Duodenal mucosa (tissue), 2 donors: Measurements from ENCODE around the gene INKA2.

Experiments
- H3K27ac ChIP-seq: one replicate; pipeline ENCODE4 v1.7.0; 2013; ENCODE audit warnings: low read depth, low read length
- H3K27me3 ChIP-seq, 2 donors: one replicate each; pipeline ENCODE4 v1.7.0; 2013; ENCODE audit warnings: low read length in 2 of 2, control low read depth in 1 of 2; ENCODE audit not compliant: insufficient read depth in 2 of 2, control insufficient read depth in 1 of 2
- H3K36me3 ChIP-seq, 2 donors: one replicate each; pipeline ENCODE4 v1.7.0; 2013; ENCODE audit warnings: low read length in 2 of 2, control low read depth in 1 of 2; ENCODE audit not compliant: insufficient read depth in 2 of 2, control insufficient read depth in 1 of 2
- H3K4me1 ChIP-seq, 2 donors: one replicate each; pipeline ENCODE4 v1.7.0; 2013; ENCODE audit warnings: low read length in 2 of 2, control low read depth in 1 of 2; ENCODE audit not compliant: insufficient read depth in 2 of 2, control insufficient read depth in 1 of 2
- H3K4me3 ChIP-seq, 2 donors: one replicate each; pipeline ENCODE4 v1.7.0; 2013; ENCODE audit warnings: low read length in 2 of 2, low read depth in 1 of 2
- H3K9ac ChIP-seq, 2 donors: one replicate each; pipeline ENCODE4 v1.7.0; 2013; ENCODE audit warnings: low read length in 2 of 2, low read depth in 1 of 2
- H3K9me3 ChIP-seq, 2 donors: one replicate each; pipeline ENCODE4 v1.7.0; 2013; ENCODE audit warnings: low read length in 2 of 2, control low read depth in 1 of 2; ENCODE audit not compliant: control insufficient read depth in 1 of 2

INKA2 gene

DNA sequence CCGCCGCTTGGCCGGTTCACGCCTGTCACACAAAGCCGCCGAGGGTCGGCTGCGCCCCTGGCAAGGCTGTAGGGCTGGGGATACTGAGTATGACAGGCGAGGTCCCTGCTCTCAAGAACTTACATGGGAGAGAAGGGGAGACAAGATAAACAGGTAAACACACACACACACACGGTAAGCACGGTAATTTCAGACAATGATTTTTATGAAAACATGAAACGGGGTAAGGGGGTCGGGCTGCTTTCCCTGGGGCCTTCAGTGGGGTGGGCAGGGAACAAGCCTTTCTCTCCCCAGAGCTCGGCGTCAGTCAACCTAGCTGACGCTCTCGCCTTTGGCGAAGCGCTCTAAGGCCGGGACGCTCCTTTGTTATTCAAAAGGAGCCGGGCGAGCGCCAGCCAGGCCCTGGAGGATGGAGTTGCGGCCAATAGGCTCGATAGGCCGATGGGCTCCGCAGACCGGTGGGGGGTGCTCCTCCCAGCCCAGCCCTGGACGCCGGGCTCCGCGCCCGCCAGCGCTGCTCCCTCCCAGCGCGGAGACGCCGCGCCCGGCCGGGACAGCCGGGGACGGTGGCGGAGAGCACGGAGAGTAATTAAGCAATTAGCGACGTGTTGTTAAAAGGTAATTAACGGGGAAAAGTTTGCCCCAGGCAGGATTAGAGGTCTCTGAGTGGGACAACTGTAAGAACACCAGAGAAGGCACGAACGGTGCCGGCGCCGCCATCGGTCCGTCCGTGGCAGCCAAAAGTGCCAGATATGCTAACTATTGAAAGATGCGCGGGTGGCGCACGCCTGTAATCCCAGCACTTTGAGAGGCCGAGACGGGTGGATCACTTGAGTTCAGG lies 950 bp upstream of the INKA2 start:
- H3K9me3 ChIP-seq = no peaks in the 10 kb centered on the region
- peaks cover 24 to 26% of the 10 kb centered on the region in 2 donors for H3K4me1 ChIP-seq
- peak overlapping the region; percentile 84 for H3K27ac ChIP-seq
- H3K27me3 ChIP-seq = peaks cover 4 to 22% of the 10 kb centered on the region in 2 donors
- H3K9ac ChIP-seq = peak overlapping the region; percentile 44 to 70
- no peaks in the 10 kb centered on the region for H3K36me3 ChIP-seq
- peak overlapping the region; percentile 81 to 84 for H3K4me3 ChIP-seq

- peak overlapping the region; percentile 84 for H3K27ac ChIP-seq
- H3K4me3 ChIP-seq = peak overlapping the region; percentile 81 to 84
- H3K36me3 ChIP-seq = no peaks in the 10 kb centered on the region
- H3K9ac ChIP-seq = peak overlapping the region; percentile 65 to 69
- peaks cover 4 to 19% of the 10 kb centered on the region in 2 donors for H3K27me3 ChIP-seq
- no peaks in the 10 kb centered on the region for H3K9me3 ChIP-seq
- H3K4me1 ChIP-seq = peaks cover 35 to 37% of the 10 kb centered on the region in 2 donors
These were observed 580 bp downstream of the INKA2 start for GRCh38 chr1:111738436-111739193.

DNA sequence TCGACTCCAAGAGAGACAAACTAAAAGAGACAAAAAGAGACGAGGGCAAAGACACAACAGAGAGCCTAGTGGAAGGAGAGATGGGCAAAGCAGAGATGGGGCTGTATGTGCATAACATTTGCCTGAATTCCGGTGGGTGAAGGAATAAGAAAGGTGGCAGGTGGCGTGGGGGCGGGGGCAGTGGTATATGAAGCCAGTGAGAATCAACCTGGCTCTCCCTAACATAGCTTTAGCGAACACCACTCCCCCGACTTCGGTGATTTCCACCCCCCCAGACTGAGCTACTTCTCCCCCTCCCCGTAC lies 1.1 kb downstream of the INKA2 start:
- Histone ChIP-seq H3K9me3 (no peaks in the 10 kb centered on the region), H3K27ac (no peak overlapping the region), H3K36me3 (no peaks in the 10 kb centered on the region), H3K4me3 (peak overlapping the region; percentile 81 to 84), H3K9ac (peak overlapping the region; percentile 65 to 69), H3K27me3 (peaks cover 4 to 13% of the 10 kb centered on the region in 2 donors), H3K4me1 (peaks cover 39 to 42% of the 10 kb centered on the region in 2 donors)

GRCh38 chr1:111737216-111738132 lies 1.7 kb downstream of the INKA2 start:
- Histone ChIP-seq H3K9ac (peak overlapping the region; percentile 65 to 69), H3K9me3 (no peaks in the 10 kb centered on the region), H3K27ac (no peak overlapping the region), H3K4me1 (peaks cover 39 to 48% of the 10 kb centered on the region in 2 donors), H3K36me3 (no peaks in the 10 kb centered on the region), H3K27me3 (peaks cover 4 to 10% of the 10 kb centered on the region in 2 donors), H3K4me3 (peak overlapping the region; percentile 81 to 84)

- Histone ChIP-seq H3K9ac (no peak overlapping the region), H3K4me3 (no peak overlapping the region), H3K27me3 (peaks cover 4 to 10% of the 10 kb centered on the region in 2 donors), H3K27ac (no peak overlapping the region), H3K4me1 (peaks cover 39 to 49% of the 10 kb centered on the region in 2 donors), H3K36me3 (no peaks in the 10 kb centered on the region), H3K9me3 (no peaks in the 10 kb centered on the region)
These were observed 2.5 kb downstream of the INKA2 start for GRCh38 chr1:111736548-111737215.

DNA sequence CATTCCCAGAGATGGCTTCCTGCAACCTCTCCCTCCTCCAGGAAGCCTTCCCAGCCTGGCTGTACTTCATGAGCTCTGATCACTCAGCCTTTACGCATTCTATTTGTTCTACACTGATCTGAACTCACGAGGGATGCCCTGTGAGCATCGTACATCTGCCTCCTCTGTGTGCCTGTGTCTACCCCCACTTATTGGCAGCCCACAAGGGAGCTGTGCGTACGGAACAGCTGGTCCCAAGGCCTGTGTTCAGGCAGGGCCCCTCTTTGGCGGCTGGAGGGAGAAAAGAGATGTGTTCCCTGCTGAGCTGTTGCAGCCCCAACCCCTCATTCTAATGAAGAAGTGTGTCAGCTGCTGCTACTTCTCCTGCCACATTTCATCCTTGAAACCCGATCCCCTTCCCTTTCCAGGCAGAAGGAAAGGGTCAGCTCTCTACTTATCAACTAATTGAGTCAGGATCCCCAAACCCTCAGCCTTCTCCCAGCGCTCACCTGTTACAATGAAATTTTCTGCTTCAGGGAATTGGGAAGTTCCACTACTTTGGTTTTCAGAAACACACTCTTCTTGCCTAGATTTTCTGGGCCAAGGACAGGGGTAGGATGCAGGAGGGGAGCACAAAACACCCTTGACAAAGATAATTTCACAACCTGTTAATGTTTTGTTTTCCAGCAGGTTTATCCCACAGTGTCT lies 3.2 kb downstream of the INKA2 start:
- Histone ChIP-seq H3K9me3 (no peaks in the 10 kb centered on the region), H3K27ac (no peak overlapping the region), H3K4me1 (peaks cover 41 to 49% of the 10 kb centered on the region in 2 donors), H3K27me3 (peaks cover under 1 to 5% of the 10 kb centered on the region in 2 donors), H3K9ac (no peak overlapping the region), H3K36me3 (no peaks in the 10 kb centered on the region), H3K4me3 (no peak overlapping the region)

GRCh38 chr1:111735321-111735720 lies 3.9 kb downstream of the INKA2 start:
- no peak overlapping the region for H3K9ac ChIP-seq
- H3K36me3 ChIP-seq = no peaks in the 10 kb centered on the region
- H3K9me3 ChIP-seq = no peaks in the 10 kb centered on the region
- H3K4me3 ChIP-seq = no peak overlapping the region
- H3K27ac ChIP-seq = no peak overlapping the region
- H3K4me1 ChIP-seq = peaks cover 45 to 47% of the 10 kb centered on the region in 2 donors
- peaks cover 0 to 4% of the 10 kb centered on the region in 2 donors for H3K27me3 ChIP-seq

GRCh38 chr1:111734856-111735255 lies 4.3 kb downstream of the INKA2 start:
- Histone ChIP-seq H3K4me3 (peak overlapping the region in 1 of 2 donors; percentile 4), H3K27me3 (peaks cover 0 to 4% of the 10 kb centered on the region in 2 donors), H3K4me1 (peaks cover 44 to 45% of the 10 kb centered on the region in 2 donors), H3K9me3 (no peaks in the 10 kb centered on the region), H3K36me3 (no peaks in the 10 kb centered on the region), H3K27ac (no peak overlapping the region), H3K9ac (no peak overlapping the region)

DNA sequence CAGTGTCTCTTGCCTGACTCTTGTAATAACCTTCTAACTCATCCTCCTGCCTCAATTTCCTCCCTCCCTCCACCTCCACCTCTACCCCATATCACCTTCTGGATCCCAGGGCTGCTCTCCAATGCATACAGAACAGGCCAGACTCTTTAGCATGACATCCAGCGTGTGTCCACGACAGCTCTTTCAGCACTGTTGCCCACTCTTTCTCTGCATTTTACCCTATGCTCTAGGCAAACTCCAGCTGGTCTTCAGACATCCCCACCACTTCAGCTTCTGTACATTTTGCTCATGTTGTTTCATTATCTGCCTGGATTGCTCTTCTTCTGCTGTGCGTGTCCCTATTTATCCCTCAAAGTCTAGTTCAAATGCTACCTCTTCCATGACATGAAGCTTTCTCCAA lies 4.8 kb downstream of the INKA2 start:
- H3K36me3 ChIP-seq = no peaks in the 10 kb centered on the region
- H3K4me3 ChIP-seq = peak overlapping the region in 1 of 2 donors; percentile 4
- no peak overlapping the region for H3K27ac ChIP-seq
- H3K9me3 ChIP-seq = no peaks in the 10 kb centered on the region
- H3K9ac ChIP-seq = no peak overlapping the region
- peaks cover 40 to 45% of the 10 kb centered on the region in 2 donors for H3K4me1 ChIP-seq
- peaks cover 0 to 4% of the 10 kb centered on the region in 2 donors for H3K27me3 ChIP-seq
